Hepatic stellate cell (primary cell): Measurements from ENCODE around the gene RUNX2.

Source experiments
- DNase-seq: peaks from one replicate; pipeline ENCODE4 v3.0.0; 2011; ENCODE audit warnings: low spot score

Gene RUNX2

DNA sequence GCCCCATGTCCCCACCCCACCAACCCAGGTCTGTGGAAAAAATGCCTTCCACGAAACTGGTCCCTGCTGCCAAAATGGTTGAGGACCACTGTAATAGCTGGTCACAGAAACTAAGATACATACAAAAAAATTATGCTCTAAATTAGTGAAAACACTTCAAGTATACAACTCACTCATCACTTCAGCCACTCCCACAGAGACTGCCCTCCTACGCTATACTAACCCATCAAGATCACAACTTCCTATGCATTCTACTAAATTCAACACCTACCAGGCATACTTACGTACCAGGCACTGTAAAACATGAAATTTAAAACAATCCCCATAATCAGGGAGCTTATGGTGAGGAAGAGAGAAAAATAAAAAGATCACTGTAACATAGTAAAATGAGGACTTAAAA lies 22.9 kb downstream of the RUNX2 start:
- DNase-seq: no peak

DNA sequence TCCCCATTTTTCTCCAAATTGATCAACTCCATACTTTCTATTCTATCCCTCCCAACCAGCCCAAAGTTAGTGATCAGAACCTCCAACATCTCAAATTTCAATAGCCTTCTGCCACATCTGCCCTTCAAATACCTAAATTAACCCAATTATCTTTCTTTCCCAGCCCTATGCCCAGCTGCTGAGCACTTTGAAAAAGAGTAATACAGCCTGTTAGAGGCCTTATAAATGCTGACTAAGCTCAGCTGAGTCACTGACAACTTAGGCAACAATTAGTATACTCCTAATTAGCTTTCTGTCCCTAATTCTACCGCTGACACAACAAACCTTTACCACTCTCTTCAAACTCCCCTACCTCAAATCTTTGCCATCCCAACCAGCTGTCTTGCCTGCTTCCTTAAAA lies 23.5 kb downstream of the RUNX2 start:
- no peak for DNase-seq

DNA sequence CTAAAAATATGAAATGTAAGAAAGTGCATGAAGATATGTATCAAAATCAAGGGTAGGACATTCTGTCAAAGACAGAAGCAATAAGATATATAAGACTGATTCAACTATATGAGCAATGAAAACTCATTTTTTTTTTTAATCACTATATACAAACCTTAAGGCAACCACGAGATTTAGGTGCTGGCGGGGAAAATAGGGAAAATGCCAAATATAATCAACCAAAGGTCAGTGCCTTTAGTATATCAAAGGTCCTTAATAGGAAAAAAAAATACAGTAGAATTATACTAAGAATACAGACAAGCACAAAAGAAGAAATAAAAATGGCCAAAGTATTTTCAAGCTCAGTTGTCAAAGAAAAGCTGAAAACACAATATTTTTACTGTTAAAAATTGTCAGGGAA lies 25.5 kb downstream of the RUNX2 start:
- DNase-seq: no peak

DNA sequence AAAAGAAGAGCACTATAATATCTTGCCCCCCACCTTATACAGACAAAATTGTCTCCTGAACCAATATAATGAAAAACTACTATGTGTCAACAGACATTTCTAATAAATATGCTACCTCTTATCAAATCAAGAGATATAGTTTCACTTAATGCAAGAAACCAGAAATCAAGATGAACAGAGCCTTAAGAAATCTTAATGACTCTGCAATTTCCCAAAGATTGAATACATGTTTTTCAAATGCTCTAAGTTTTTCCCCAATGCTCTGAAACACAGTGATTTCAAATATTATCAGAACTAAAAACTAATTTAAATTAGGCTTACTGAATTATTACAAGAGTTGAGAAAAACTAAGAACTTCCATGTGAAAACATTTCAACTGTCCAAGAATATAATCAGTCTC lies 36.3 kb downstream of the RUNX2 start:
- no peak for DNase-seq

DNA sequence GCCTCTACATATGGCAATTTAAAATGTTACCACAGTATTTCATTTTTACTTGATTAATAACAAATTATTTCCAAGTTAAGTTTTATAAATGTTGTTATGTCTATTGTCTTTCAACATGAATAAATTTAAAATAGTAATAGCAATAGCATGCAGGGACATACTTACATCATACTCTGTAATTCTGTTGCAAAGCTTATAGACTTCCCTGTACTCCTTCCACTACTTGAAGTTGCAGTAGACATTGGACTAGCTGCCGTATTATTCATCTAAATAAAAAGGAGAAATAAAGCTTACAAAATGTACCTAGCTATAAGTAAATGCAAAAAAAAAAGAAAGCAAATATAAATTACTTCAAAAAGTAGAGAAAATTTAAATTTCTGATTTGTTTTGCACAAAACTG lies 36.9 kb downstream of the RUNX2 start:
- no peak for DNase-seq

DNA sequence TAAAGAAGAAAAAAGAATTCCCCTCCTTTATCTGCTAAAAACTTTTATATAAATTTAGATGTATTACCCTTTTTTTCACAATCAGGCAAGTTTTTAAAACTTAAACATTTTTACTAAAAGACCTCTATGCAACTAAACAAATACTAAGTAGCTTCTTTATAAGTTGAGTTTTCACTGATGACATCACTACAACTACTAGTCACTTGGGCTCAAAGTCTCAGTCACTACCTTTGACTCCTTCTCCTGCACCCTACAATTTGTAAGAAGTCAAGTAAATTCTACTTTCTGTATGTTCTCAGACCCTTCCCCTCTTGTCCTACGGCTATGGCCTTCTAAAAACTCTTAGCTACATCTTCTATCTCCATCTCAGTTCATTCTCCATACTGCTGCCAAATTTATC lies 38.4 kb downstream of the RUNX2 start:
- no peak for DNase-seq

DNA sequence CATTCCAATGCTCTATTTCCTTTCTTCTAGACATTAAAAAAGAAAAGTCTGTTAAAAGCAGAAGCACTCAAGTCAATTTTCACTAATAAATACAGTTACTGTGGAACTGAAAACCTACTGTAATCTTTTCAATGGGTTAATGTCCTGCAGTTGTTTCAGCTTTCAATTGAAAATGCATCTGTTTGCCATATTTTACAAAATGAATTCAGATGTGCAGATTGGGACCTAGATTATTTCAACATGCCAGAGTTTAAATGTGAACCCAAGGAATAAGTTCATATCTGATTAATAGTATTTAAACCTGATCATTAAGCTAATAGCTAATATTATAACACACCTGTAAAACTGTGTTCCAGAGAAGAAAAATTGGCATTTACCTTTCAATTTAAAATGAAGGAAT lies 39.9 kb downstream of the RUNX2 start:
- no peak for DNase-seq

DNA sequence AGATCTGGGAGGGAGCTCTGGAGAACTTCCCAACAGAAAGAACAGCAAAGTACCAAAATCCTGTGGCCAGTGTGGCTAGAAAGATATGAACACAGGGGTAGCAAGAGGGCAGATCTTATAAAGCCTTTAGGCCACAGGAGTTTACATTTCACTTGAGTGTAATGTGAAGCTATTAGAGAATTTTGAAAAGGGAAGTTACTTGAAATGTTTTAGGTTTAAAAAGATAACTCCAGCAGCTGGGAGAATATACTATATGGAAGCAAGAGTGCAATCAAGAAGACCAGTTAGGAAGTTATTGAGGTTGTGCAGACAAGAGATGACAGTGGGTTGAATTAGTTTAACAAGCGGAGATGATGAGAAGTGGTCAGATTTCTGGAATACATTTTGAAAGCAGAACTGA lies 41.7 kb downstream of the RUNX2 start:
- no peak for DNase-seq

DNA sequence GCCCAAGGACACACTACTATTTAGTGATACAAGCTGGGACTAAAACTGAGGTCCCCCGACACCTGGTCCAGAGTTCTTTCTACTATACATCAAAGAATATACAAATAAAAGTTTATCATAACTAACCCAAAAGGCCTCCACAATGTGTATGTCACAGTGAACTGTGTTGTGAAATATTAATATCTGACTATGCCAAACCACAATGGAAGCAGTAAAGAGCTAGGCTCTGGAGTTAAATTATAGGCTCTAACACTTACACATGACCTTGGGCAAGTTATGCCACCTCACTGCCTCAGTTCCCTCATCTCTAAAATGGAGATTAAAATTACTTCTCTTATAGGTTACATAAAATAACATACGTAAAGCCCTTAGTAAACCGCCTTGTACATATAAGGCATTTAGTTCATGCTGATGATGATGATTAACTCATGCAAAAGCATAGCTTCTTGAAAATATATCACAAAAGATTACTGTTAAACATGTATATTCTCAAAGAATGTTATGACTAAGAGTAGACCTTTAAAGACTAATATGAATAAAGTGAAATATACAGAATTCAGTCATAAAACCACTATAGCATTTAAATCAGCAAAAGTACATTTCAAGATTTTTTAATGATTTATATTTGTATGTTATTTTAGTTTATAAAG lies 43.9 kb downstream of the RUNX2 start:
- no peak for DNase-seq

DNA sequence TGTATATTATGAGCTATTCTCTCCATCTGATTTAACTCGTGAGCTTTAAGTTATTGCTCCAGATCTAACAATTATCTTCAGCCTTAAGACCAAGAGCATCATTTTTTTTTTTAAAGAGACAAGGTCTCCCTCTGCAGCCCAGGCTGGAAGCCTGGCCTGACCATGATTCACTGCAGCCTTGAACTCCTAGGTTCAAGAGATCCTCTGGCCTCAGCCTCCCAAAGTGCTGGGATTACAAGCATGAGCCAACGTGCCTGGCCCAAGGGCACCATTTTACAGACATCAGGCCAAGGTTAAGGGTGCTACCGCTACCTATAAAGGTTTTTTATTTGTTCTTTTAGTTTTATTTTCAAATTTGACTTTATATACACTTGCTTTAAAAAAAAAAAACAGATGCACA lies 47.3 kb downstream of the RUNX2 start:
- DNase-seq: no peak

DNA sequence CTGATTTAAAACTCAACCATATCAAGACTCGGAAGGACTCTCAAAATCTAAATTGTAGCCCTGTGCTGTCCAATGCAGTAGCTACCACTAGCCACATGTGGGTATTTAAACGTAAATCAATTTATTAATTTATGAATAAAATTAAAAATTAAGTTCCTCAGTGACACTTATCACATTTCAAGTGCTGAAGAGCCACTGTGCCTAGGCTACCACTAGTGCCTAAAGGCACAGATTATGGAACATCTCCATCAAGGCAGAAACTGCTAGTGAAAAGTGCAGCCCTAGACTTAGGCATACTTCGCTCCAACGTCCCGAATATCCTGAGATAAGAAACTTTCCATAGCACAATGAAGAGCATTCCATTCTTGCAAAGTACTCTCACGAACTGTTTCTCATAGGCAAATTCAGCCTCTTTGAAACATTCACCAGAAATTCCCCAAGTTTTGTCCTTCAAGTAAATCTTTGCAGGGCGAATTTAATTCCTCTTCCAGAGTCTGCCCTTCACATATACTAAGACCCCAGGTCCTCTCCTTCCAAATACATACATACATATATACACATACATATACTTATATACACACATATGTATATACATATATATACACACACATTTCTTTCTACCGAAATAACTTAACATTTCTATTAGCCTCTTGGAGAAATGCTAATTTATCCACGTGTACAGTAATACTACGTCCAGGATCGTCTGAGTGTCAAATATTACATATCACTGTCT lies 48.3 kb downstream of the RUNX2 start:
- no peak for DNase-seq

DNA sequence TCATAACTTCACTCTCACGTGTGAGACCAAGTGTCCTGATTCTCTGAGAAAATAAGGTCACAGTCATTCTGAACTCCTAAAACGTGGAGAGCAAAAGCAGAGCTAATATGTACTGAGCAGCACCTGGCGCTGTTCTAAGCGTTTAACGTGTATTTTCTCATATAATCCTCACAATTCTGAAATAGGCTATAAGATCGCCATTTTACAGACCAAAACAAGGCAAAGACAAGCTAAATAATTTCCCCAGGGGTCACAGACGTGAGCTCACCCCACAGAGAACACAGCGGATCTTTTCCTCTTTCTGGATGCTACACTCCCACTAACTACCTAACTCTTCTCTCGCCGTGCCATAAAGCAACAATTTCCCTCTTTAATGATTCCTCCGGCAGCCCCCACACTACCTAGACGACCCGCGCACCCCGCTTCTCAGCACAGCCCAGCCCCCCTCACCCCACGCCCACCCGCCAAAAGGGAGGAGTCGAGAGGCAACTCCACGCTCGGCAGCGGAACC lies 49.0 kb downstream of the RUNX2 start:
- no peak for DNase-seq

DNA sequence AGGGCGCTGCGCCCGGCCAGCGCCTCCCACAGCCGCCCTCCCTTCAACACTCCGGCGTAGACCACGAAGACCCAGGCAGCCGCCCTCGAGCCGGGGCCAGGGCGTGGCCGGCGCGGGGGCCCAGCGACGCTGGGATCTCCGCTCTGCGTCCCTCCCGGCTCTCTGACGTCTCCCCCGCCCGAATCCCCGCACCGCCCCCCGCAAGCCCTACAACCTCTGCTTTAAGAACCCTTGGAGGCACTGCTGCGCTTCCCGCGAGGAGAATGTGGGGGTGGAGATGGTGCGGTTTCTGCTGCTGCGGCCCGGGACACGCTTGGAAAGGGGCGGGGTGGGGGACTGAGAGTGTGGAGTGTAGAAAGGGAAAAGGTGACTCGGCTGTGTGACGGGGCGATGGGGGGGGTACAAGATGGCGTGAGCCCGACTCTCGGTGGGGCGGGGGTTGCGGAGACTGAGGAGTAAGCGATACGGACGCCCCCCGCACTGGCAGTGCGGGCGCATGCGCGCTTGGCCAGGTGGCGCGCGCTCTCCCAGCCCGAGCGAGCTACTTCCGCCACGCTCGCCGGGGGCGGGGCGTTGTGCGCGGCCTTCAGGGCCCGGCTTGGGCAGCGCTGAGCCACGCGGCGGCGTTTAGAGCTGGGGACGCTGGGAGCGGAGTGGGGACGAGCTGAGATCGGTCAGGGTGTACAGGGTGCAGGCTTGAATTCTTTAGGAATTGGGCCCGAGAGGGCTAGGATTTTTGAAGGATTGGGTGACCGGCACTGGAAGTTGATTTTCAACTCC lies 49.6 kb downstream of the RUNX2 start, which contains the start of gene SUPT3H:
SUPT3H (minus strand) TSS at position 381 of the 780 bp plus-strand sequence.
- peak; percentile 83 for DNase-seq

DNA sequence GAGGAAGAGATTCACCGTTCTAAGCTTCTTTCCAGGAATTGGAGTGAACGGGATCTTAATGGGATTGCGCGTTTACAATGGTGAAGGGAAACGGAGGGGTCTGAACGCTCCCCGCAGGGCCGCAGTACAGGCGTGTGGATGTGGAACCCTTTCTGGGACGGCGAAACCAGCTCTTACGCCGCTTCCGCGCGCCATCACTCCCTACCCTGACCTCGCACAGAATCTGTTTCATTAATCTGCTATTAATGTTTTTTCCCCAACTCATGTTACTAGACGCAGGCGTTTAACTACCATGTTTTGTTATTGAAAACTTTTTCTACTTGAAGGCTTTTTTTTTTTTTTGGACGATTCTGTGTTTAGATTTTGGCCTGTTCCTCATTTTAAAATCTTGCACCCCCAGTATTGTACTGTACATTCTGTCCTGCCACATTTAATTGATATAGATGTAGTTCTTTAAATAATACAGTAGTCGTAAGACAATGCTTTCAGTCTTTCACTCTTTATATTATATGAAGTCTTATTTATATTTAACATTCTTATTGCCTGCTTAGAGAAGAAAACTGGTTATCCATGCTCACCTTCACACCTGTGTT lies 50.3 kb downstream of the RUNX2 start:
- DNase-seq: no peak

DNA sequence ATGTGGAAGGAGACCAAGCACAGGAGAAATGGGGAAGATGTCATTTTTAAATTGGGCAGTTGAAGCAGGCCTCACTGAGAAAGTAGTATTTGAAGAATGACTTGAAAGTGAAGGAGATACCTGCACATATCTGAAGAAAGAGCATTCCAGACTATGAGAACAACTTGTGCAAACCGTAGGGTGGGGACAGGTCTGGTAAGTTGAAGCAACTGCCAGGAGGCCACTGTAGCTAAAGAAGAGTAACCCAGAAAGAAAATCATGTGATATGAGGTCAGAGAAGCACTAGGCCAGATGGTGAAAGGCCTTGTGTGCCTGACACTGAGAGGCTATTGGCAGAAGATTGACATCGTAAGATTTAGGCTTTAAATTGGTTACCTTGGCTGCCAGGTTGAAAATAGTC lies 54.3 kb downstream of the RUNX2 start:
- DNase-seq: no peak

DNA sequence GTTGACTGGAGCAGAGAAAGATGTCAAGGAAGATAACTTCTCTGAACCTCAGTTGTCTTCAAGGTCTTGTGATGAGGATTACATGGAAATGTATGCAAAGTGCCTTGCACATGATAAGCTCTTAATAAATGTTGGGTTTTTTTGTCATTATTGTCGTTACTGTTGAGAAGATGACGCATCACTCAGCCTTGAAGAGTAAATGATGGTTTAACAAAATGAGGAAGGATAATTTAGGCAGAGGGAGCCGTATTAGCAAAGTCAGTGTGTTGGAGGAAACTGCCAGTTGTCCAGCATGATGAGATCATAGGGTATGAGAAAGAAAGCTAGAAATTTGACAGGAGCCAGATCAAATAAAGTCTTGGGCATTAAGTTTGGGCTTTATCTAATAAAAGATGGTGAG lies 58.4 kb downstream of the RUNX2 start:
- no peak for DNase-seq

DNA sequence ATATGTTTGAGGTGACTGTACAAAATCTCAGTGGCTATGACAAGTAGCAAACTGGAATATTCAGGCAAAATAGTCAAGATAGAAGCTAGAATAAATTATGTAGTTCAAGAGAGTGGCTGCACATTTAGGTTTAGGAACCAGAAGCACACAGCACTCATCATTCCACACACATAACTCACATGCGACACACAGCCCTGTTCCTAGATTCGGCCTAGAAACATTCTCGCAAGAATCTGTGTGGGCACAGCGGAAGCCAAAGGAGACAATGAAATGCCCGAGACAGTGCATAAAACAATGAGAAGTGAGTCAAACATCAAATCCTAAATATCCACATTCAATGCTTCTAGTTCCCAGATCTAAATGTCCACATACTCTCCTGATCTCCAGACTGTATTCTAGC lies 59.1 kb downstream of the RUNX2 start:
- no peak for DNase-seq

DNA sequence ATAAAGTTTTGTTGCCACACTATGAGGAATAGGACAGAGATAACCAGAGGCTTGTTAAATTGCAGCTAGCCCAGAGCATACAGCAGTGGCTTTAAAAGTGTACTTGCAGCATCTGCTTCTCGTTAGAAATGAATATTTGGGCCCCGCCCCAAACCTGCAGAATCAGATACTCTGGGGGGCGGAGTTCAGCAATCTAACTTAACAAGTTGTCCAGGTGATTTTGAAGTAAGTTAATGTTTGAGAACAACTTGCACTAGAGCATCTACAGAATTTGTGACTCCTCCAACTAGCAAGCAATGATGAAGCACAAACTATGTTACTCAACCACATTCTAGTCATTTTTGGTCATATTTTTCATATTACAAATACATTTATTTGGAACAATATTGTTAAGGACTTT lies 60.2 kb downstream of the RUNX2 start:
- peak; percentile 26 for DNase-seq

DNA sequence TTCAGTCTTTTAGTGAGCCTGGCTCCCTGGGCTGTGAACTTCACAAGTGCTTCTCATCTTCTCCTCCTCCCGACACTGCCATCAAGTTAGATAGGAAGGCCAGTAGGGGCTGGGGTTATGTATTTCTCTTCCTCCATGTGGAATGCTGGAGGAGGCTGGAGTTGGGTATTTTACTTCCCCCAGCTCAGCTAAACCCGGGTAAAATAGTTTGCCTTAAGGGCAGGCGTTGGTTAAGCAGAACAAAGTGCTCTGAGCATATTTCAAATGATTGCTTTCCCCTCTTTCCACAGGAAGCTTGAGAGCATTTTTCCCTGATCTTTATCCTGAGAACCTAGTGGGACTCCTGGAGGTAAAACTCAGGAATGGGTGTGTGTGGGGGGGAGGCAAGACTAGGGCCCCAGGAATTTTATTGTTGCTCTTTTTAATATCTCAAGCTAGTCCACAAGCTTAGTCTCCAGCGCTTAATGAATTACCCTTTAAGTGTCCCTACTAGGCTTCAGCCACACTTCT lies 66.5 kb downstream of the RUNX2 start:
- no peak for DNase-seq

DNA sequence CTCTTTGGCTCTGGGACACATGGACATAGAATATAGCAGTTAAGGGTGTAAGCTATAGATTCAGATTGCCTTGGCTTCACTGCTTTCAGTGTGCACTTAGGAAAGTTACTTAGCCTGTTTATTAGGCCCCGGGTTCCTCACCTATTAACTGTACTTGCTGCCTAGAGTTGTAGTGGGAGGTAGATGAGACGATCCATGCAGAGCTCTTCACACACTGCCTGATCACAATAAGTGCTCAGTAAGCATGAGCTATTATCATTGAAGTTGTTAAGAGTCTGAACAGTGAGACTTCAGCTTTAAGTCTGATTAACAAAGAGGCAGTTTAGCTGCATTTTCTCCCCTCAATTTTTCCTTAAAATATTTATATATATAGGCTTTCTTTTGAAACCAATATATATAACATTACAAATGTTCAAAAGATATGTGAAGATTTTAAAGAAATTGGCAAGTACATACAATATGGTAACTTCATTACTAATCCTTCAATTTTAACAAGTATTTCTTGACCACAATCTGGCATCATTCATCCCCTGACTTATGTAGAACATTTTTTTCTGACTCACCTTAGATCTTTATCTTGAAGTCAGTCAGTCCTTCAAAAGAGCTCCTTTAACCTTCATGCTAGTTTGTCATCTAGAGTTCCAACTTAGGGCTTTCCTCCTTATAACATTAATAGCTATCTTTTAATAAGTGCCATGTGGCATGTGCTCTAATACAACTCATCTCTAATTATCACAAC lies 70.1 kb downstream of the RUNX2 start:
- no peak for DNase-seq

DNA sequence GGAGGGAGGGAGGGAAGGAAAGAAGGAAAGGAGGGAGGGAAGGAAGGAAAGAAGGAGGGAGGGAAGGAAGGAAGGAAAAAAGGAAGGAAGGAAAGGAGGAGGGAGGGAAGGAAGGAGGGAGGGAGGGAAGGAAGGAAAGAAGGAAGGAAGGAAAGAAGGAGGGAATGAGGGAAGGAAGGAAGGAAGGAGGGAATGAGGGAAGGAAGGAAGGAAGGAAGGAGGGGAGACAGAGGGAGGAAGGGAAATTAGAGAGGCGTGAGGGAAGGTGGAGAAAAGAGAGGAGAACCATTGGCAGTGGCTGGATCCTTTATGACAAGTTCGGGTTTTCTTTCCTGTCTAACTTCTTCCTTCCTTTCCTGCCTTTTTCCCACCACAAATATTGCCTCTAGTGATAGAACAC lies 71.9 kb downstream of the RUNX2 start:
- no peak for DNase-seq

DNA sequence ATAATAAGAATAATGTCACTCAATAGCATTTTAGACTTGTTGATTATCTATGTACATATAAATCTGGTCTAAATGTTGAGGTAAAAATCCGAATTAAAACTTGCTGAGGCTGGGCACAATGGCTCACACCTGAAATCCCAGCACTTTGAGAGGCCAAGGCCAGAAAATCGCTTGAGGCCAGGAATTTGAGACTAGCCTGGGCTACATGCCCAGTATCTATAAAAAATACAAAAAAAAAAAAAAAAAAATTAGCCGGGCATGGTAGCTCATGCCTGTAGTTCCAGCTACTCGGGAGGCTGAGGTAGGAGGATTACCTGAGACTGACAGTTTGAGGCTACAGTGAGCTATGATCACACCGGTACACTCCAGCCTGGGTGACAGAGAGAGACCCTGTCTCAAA lies 83.8 kb downstream of the RUNX2 start:
- DNase-seq: no peak
